Caco-2 (cell line): ENCODE measurements around the gene IFNA8. TPM values are rescaled to one million over a fixed set of nuclear protein-coding genes. Genes with fewer than 3 reads are reported as not detected.

ENCODE experiments used
- BruUV-seq: library from RNA; stranded (reverse); fragments of 400-500 nt; replicated peaks from 2 replicates; lab custom pipeline; 2021; lab: Mats Ljungman, UMichigan
- CTCF ChIA-PET: fragments of 300-600 bp; sonication (Branson Sonifier 250); formaldehyde crosslinking; loops from one replicate; lab custom pipeline; 2022; ENCODE audit warnings: antibody characterized with exemption; lab: Charles Lee
- POLR2A ChIA-PET: fragments of 300-600 bp; sonication (Branson Sonifier 250); formaldehyde crosslinking; loops from one replicate; lab custom pipeline; 2022; ENCODE audit warnings: antibody characterized with exemption; lab: Charles Lee
- DNase-seq, 2 experiments: peaks; one replicate each; pipeline versions ENCODE4 v3.0.0 to v3.0.0-alpha.2; 2020 to 2022
- H3K27me3 ChIP-seq: replicated peaks from 2 replicates; pipeline ENCODE4 v1.6.0; 2011; ENCODE audit warnings: low read length; ENCODE audit not compliant: control insufficient read depth, insufficient read depth
- H3K36me3 ChIP-seq: 2 replicates; pipeline ENCODE4 v1.5.1; 2011; ENCODE audit warnings: low read length; ENCODE audit not compliant: control insufficient read depth, insufficient read depth
- H3K4me1 ChIP-seq: fragments of 250-450 bp; sonication (Bioruptor Pico); 2 replicates; pipeline ENCODE4 v1.5.1; 2020; ENCODE audit warnings: mild to moderate bottlenecking
- H3K4me3 ChIP-seq: 2 replicates; pipeline ENCODE4 v1.5.1; 2011; ENCODE audit warnings: low read depth, mild to moderate bottlenecking, control low read depth, low read length
- H3K9me3 ChIP-seq: fragments of 250-450 bp; sonication (Bioruptor Pico); 2 replicates; pipeline ENCODE4 v1.5.1; 2020; ENCODE audit warnings: mild to moderate bottlenecking, moderate library complexity
- H3K27ac Mint-ChIP-seq: one replicate; pipeline ENCODE4 v1.8.0; 2022; ENCODE audit warnings: mixed read lengths; ENCODE audit not compliant: unreplicated experiment
- H3K27me3 Mint-ChIP-seq: one replicate; pipeline ENCODE4 v1.8.0; 2022; ENCODE audit warnings: mixed read lengths; ENCODE audit not compliant: insufficient read depth, unreplicated experiment
- H3K36me3 Mint-ChIP-seq: one replicate; pipeline ENCODE4 v1.8.0; 2022; ENCODE audit warnings: mild to moderate bottlenecking, mixed read lengths; ENCODE audit not compliant: insufficient read depth, unreplicated experiment
- H3K4me1 Mint-ChIP-seq: one replicate; pipeline ENCODE4 v1.8.0; 2022; ENCODE audit warnings: low read depth, mixed read lengths; ENCODE audit not compliant: unreplicated experiment
- H3K4me3 Mint-ChIP-seq: one replicate; pipeline ENCODE4 v1.8.0; 2022; ENCODE audit warnings: mild to moderate bottlenecking, moderate library complexity, mixed read lengths; ENCODE audit not compliant: unreplicated experiment
- H3K9me3 Mint-ChIP-seq: one replicate; pipeline ENCODE4 v1.8.0; 2022; ENCODE audit warnings: mixed read lengths; ENCODE audit not compliant: unreplicated experiment
- intact Hi-C: fragments of 100-400 bp; cut with micrococcal nuclease; formaldehyde crosslinking; loops from one replicate; pipeline ENCODE4 v1.10.0; 2022; ENCODE audit not compliant: unreplicated experiment
- total RNA-seq: library from RNA; stranded (reverse); gene quantifications from 2 replicates; pipeline ENCODE4 v1.2.3, GENCODE V29; 2022
- TF ChIP-seq, protein P1 (sequence below), 2 experiments: fragments of 200-600 bp in 1 of 2; IDR thresholded peaks; 1 replicate in 1 of 2; 2 replicates in 1 of 2; pipeline versions ENCODE4 v1.5.1 to v1.8.0; 2011 to 2022; ENCODE audit warnings: antibody characterized with exemption in 1 of 2, control low read depth in 1 of 2, inconsistent platforms in 1 of 2, low read depth in 1 of 2, low read length in 1 of 2, mild to moderate bottlenecking in 1 of 2, moderate library complexity in 1 of 2; ENCODE audit not compliant: insufficient read depth in 1 of 2, severe bottlenecking in 1 of 2, unreplicated experiment in 1 of 2

Gene IFNA8
- total RNA-seq, 1 experiment from 2014 or later: not detected

DNA sequence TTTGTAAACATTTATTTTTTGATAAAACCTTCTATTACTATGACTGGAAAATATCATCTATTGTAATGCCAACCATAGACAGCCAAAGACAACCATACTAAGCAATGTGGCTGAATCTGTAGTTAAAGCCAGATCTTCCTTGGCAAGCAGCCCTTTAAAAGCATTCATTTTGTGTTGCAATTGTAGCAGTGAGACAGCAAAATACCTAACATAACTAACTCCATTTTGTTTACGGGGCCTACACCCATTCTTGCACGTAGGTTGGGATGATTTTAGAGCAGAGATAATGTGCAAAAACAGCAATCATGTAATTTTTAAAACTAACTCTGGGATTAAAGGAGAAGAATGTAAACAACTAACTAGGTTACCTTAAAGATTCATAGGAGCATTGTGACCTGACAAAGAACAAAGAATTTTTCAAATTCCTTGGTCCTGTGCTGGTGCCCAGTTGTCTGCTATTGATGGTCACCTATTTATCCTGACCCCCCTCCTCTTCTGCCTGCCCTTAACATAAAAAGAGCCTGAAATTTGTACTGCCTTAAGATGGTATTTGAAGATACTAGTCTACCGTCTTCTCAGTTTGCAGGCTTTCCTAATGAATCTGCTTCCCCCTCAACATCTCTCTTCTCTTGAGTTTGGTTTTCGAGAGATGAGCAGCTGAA lies 41.9 kb downstream of the IFNA8 start:
- no peak overlapping the region for H3K27ac Mint-ChIP-seq
- CTCF ChIA-PET: no interaction called here

DNA sequence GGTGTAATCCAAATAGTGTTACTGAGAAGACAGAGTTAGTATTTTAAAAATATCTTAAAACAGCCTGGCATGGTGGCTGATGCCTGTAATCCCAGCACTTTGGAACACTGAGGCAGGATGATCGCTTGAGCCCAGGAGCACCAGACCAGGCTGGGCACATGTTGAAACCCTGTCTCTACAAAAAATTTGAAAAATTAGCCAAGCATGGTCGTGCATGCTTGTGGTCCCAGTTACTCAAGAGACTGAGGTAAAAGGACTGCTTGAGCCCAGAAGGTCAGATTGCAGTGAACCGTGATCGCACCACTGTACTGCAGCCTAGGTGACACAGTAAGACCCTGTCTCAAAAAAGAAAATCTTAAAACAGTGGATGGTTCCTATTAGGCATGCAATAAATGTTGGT lies 43.8 kb downstream of the IFNA8 start:
- ChIA-PET POLR2A (no interaction called here), CTCF (interaction anchor here (1.9 kb wide), 1 partner anchor 18 kb away, joined by 6 read pairs; no protein-coding TSS in a partner anchor)
- H3K4me3 Mint-ChIP-seq: no peak overlapping the region
- BruUV-seq: no TSS peak
- intact Hi-C loops: loop anchor here (10.0 kb wide), 1 partner anchor 238 kb away; the partner anchor contains the start of gene IFNA16
- no peaks in the 10 kb centered on the region for H3K36me3 Mint-ChIP-seq
- no peak overlapping the region for H3K27ac Mint-ChIP-seq
- peaks cover 9% of the 10 kb centered on the region for H3K4me1 Mint-ChIP-seq
- Histone ChIP-seq H3K4me3 (no peak overlapping the region), H3K36me3 (no peaks in the 10 kb centered on the region), H3K4me1 (peaks cover 6% of the 10 kb centered on the region; the same call in 1 of the 2 replicates), H3K27me3 (no peaks in the 10 kb centered on the region), H3K9me3 (no peaks in the 10 kb centered on the region)
- TF ChIP-seq, protein P1, sequence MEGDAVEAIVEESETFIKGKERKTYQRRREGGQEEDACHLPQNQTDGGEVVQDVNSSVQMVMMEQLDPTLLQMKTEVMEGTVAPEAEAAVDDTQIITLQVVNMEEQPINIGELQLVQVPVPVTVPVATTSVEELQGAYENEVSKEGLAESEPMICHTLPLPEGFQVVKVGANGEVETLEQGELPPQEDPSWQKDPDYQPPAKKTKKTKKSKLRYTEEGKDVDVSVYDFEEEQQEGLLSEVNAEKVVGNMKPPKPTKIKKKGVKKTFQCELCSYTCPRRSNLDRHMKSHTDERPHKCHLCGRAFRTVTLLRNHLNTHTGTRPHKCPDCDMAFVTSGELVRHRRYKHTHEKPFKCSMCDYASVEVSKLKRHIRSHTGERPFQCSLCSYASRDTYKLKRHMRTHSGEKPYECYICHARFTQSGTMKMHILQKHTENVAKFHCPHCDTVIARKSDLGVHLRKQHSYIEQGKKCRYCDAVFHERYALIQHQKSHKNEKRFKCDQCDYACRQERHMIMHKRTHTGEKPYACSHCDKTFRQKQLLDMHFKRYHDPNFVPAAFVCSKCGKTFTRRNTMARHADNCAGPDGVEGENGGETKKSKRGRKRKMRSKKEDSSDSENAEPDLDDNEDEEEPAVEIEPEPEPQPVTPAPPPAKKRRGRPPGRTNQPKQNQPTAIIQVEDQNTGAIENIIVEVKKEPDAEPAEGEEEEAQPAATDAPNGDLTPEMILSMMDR (IDR thresholded peaks at IDR 0.05; ENCODE audit: insufficient read depth in 1 of 2, low read depth in 1 of 2, low read length in 1 of 2, severe bottlenecking in 1 of 2, unreplicated experiment in 1 of 2): no peak
- DNase-seq: no peak
- H3K9me3 Mint-ChIP-seq: no peaks in the 10 kb centered on the region
- no peaks in the 10 kb centered on the region for H3K27me3 Mint-ChIP-seq

More for the DNA sequence above, 41.9 kb downstream of the IFNA8 start:
- no peaks in the 10 kb centered on the region for H3K27me3 ChIP-seq
- intact Hi-C loops: loop anchor here (10.0 kb wide), 1 partner anchor 236 kb away; the partner anchor contains the start of gene IFNA16
- no TSS peak for BruUV-seq
- H3K4me3 ChIP-seq: no peak overlapping the region
- POLR2A ChIA-PET: no interaction called here
- DNase-seq: peak in 1 of 2 experiments; percentile 6
- Mint-ChIP-seq H3K4me3 (no peak overlapping the region), H3K4me1 (peaks cover 9% of the 10 kb centered on the region), H3K36me3 (no peaks in the 10 kb centered on the region), H3K9me3 (no peaks in the 10 kb centered on the region), H3K27me3 (no peaks in the 10 kb centered on the region)
- H3K9me3 ChIP-seq: no peaks in the 10 kb centered on the region
- H3K4me1 ChIP-seq: peaks cover 6% of the 10 kb centered on the region; the same call in 1 of the 2 replicates
- H3K36me3 ChIP-seq: no peaks in the 10 kb centered on the region
- TF ChIP-seq, protein P1 (IDR thresholded peaks at IDR 0.05; ENCODE audit: insufficient read depth in 1 of 2, low read depth in 1 of 2, low read length in 1 of 2, severe bottlenecking in 1 of 2, unreplicated experiment in 1 of 2): no peak

DNA sequence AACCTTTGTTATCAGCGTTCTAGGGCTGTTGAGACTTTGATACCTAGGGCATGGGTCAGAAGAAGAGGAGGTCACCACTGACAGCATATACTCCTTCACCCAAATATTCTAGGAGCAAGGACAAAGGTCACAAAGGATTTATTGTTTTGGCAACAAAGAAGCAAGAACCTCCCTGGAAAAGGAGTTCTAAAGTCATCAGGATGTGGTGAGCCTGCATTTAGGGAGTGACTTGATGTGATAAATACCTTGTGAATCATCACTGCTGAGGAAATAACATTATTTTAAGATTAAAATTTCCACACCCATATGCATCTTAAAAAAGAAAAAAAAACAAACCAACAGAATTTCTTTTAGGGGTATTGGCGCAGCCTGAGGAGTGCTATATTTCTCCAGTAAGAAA lies 45.2 kb downstream of the IFNA8 start:
- Mint-ChIP-seq H3K9me3 (no peaks in the 10 kb centered on the region), H3K36me3 (no peaks in the 10 kb centered on the region), H3K4me3 (no peak overlapping the region), H3K27ac (no peak overlapping the region), H3K4me1 (peaks cover 9% of the 10 kb centered on the region), H3K27me3 (no peaks in the 10 kb centered on the region)
- POLR2A ChIA-PET: no interaction called here
- Histone ChIP-seq H3K27me3 (no peaks in the 10 kb centered on the region), H3K9me3 (no peaks in the 10 kb centered on the region), H3K36me3 (no peaks in the 10 kb centered on the region), H3K4me1 (peaks cover 6% of the 10 kb centered on the region; the same call in 1 of the 2 replicates), H3K4me3 (no peak overlapping the region)
- CTCF ChIA-PET: interaction anchor here (1.9 kb wide), 1 partner anchor 20 kb away, joined by 6 read pairs; no protein-coding TSS in a partner anchor
- TF ChIP-seq, protein P1 (IDR thresholded peaks at IDR 0.05; ENCODE audit: insufficient read depth in 1 of 2, low read depth in 1 of 2, low read length in 1 of 2, severe bottlenecking in 1 of 2, unreplicated experiment in 1 of 2): no peak
- intact Hi-C loops: loop anchor here (2.0 to 10.0 kb wide), 2 partner anchors 201 to 239 kb away; partner anchors contain the start of gene IFNA16
- no TSS peak for BruUV-seq
- DNase-seq: no peak
